HG03378 (cell line): ENCODE data around the gene ABCC11.

Experiments
- ATAC-seq: cut with Tn5 transposase; IDR thresholded peaks from one replicate; pipeline ENCODE4 v1.9.1; 2021; ENCODE audit warnings: mild to moderate bottlenecking, moderate library complexity; ENCODE audit not compliant: unreplicated experiment

ABCC11 gene

GRCh38 chr16:48247311-48247710 is at the start of gene ABCC11:
Gene ABCC11 (minus strand): TSS chr16:48247539. CDS start chr16:48231921, 15,618 bp downstream.
- no peak for ATAC-seq

DNA sequence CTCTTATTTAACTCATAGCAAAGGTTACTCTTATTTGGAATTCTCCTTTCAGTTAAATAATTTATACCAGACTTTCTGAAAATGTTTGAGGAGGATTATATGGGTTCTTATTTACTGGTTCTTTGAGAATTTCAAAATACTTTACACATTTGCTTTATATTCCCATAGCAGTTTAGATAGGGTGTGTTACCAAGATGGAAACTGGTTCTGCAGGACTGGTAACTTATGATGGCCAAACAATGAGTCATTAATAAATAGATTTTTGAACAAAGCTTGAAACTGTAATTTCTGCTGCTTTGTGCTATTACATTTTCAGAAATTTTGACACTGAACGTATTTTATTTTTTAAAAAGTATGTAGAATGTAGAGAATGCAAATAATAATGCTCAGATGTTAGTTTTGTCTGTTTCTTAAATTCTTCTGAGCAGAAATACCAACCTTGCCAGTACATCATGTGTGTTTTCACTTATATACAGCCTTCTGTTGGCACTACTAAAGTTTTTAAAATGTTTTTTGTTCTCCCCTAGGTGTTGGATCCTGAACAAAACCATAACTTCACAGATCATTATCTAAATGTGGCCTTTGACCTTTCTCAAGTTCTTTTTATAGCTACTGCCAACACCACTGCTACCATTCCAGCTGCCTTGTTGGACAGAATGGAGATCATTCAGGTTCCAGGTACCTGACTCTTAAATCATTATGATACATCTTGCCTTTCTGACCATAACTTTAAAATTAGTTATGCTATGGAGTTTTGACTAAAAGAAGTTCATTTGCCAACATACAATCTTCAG is 48.3 kb upstream of the ABCC11 start:
- ATAC-seq = no peak

GRCh38 chr16:48294724-48295123 is 47.4 kb upstream of the ABCC11 start:
- ATAC-seq = no peak

- no peak for ATAC-seq
Measured at GRCh38 chr16:48292452-48292851, 45.1 kb upstream of the ABCC11 start.

GRCh38 chr16:48291754-48292153 is 44.4 kb upstream of the ABCC11 start:
- ATAC-seq = no peak

DNA sequence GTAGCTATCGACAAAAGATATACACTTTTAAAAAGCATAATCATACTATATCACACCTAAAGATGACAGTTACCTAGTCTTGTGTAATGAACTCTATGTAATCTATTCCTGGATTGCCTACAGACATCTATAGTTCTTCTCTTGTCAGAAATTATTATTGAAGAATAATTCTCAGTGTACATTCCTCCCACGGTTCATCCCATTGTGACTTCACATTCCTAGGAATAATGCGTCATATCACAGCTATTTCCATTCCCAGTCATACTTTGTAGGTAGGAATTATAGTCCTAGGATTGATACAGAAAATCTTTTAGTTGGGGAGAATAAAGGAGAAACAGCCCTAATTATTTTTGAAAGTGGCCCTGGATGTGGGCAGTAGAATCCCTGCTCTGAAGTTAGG is 44.0 kb upstream of the ABCC11 start:
- ATAC-seq = no peak

- ATAC-seq = no peak
Measured at GRCh38 chr16:48287239-48287638, 39.9 kb upstream of the ABCC11 start.

GRCh38 chr16:48284772-48285409 is 37.6 kb upstream of the ABCC11 start:
- no peak for ATAC-seq

DNA sequence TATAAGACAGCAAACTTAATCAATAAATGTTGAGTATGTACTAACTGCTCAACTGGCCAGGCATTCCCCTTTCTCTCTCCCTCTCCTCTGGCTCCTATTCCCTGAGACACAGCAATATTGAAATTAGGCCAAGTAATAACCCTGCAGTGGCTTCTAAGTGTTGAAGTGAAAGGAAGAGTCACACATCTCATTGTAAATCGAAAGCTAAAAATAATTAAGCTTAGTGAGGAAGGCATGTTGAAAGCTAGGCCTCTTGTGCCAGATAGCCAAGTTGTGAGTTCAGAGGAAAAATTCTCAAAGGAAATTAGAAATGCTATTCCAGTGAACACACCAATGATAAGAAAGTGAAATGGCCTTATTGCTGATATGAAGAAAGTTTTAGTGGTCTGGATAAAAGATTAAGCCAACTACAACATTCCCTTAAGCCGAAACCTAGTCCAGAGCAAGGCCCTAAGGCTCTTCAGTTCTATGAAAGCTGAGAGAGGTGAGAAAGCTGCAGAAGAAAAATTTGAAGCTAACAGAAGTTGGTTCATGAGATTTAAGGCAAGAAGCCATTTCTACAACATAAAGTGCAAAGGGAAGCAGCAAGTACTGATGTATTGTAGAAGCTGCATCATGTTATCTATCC is 35.4 kb upstream of the ABCC11 start:
- no peak for ATAC-seq

GRCh38 chr16:48280546-48280945 is 33.2 kb upstream of the ABCC11 start:
- no peak for ATAC-seq

GRCh38 chr16:48279199-48279598 is 31.9 kb upstream of the ABCC11 start:
- ATAC-seq = no peak

- ATAC-seq = no peak
Measured at GRCh38 chr16:48277158-48277557, 29.8 kb upstream of the ABCC11 start.

- no peak for ATAC-seq
Measured at GRCh38 chr16:48276102-48276501, 28.8 kb upstream of the ABCC11 start.

DNA sequence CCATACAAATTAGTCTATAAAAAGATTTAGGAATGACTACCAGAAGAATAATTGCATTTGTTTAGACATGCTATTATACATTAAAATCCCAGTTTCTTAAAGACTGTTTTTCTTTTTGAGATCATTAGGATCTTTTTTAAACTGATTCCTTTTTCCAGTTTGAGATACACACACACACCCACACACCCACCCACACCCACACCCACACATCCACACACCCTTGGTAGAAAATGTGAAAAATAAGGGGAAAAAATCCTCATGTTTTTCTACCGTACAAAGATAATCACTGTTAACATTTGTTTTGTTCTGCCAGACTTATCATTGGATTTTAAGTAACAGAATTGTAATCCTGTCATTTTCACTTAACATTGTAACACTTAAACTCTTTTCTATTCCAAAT is 27.1 kb upstream of the ABCC11 start:
- no peak for ATAC-seq

DNA sequence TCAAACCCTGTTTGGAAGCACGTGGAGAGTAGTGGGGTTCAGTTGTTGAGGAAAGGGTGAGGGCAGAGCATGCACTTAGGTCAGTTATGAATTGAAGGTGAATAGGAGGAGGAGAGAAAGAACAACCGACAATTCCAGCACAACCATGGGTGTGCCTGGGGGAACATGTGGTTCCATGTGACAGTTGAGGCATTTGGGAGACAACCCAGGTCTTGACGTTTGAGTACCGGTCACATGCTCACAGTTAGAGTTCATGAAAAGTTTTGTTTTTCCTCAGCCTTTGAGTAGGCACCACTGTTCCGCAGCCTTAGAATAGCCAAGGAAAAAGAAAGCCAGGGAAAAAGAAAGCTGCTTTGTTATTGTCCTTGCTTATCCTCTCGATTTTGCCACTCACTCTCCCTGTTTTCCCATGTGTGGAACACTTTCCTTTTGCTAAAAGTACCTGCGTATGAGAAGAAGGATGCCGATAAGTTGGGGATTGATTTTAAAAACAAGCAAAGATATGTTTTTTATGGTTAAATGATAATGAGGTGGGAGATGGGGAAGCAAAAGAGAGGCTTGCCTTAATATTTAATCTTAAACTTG is 25.6 kb upstream of the ABCC11 start:
- ATAC-seq = no peak

DNA sequence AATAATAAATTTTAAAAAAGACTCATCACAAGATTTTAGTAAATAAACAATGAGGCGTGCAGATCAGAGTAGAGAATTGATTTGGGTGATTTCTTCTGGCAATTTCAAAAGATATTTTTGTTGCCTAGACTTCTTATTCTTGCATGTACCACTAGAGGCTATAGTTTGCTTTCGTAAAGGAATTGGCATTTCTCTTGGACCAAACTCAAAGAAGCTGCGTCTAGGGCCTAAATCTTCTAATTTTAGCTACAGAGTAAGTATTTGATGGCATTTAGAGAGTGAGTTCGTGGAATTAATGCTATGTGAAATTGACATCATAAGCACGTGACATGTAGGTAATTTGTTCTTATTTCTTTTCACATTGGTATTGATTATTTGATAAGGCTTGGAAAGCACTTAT is 24.4 kb upstream of the ABCC11 start:
- no peak for ATAC-seq

DNA sequence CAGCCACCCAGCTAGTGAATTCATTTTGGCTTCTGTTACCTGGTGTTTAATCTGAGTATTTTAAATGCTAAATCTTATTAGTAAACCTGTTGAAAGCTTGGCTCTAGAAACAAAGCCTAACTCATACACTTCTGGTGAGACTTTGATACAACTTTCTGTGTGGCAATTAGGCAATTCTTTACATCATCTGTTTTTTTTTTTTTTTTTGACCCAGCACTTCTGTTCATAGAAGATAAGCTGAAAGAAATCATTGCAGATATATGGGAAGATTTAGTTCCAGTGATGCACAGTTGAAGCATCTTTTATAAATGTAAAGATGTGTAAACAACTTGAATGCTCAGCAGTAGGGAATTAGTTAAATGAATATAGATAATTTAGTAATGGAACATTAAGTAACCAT is 21.7 kb upstream of the ABCC11 start:
- ATAC-seq = no peak

DNA sequence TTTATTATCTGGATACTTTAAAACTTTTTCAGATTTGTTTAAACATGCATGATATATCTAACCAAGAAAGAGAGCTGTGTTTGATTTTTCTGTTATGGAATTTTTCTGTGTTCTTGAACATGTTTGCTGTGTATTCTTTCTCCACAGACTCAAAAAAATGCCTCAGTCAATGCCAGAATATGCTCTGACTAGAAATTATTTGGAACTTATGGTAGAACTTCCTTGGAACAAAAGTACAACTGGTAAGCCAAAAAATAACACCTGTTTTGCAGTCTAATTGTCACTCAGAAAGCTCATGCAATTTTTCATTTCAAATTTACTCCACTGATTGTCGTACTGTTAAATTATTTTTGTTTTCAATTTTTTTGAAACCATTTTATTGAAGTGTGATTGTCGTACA is 15.3 kb upstream of the ABCC11 start:
- no peak for ATAC-seq

DNA sequence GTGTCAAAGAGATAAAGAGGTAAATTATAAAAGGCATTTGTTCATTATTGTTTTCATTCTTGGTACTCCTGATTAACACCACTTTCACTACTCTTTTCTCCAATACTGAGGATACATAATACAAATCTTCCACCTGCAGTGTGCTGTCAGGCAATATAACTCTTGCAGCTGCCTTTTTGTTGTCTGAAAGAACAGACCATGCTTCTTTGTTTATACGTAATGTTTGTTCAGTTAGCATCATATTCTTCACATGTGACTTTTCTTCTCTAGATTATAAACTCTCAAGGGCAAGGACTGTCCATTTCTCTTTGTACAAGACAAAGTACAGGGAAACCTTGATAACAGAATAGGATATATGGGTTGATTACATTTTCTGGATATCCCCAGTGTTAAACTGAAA is 14.2 kb upstream of the ABCC11 start:
- ATAC-seq = no peak

- ATAC-seq = no peak
Measured at GRCh38 chr16:48256579-48257177, 9.3 kb upstream of the ABCC11 start.

DNA sequence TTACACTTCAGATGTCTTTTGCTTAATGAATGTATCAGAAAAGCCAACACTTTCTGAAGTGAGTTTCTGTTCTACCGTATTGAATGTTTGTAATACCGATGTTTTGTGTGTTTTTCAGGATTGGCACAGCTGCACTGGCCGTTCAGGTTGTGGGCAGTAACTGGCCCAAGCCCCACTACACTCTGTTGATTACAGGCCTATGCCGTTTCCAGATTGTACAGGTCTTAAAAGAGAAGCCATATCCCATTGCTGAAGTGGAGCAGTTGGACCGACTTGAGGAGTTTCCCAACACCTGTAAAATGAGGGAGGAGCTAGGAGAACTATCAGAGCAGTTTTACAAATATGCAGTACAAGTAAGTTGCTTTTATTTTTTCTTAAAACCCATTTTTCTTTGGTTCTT is 4.7 kb upstream of the ABCC11 start:
- no peak for ATAC-seq
